DOHH2 (cell line): ENCODE data around the gene IL34.

Source experiments
- EZH2phosphoT487 ChIP-seq: fragments of 200-600 bp; sonication (generic); IDR thresholded peaks from 2 replicates; pipeline ENCODE4 v1.6.1; 2017; ENCODE audit warnings: borderline replicate concordance, mild to moderate bottlenecking, antibody characterized with exemption, low read length, moderate library complexity, mixed read lengths
- TF ChIP-seq, protein P1 (sequence below): fragments of 200-600 bp; sonication (generic); IDR thresholded peaks from one replicate; pipeline ENCODE4 v1.5.1; 2014; ENCODE audit warnings: antibody characterized with exemption, mild to moderate bottlenecking, low read depth, low read length; ENCODE audit not compliant: poor library complexity, severe bottlenecking

DNA sequence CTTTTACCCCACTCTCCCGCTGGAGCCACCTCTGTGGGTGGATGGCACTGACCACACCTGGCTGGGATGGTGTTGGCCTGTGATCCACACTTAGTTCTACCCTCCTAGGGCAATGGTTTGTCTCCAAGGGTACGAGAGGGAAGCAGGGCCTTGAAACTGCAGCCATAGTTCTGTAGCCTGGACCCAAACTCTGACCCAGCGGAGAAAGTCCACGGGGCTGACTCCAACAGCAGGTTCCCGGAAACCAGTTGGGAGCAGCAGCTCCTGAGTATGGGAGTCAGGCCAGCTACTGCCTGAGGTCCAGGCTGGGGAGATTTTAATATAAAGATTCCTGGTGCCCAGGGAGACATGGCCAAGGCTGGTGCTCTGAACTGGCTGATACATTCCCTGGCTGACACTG is 63.1 kb downstream of the IL34 start:
- TF ChIP-seq, protein P1, sequence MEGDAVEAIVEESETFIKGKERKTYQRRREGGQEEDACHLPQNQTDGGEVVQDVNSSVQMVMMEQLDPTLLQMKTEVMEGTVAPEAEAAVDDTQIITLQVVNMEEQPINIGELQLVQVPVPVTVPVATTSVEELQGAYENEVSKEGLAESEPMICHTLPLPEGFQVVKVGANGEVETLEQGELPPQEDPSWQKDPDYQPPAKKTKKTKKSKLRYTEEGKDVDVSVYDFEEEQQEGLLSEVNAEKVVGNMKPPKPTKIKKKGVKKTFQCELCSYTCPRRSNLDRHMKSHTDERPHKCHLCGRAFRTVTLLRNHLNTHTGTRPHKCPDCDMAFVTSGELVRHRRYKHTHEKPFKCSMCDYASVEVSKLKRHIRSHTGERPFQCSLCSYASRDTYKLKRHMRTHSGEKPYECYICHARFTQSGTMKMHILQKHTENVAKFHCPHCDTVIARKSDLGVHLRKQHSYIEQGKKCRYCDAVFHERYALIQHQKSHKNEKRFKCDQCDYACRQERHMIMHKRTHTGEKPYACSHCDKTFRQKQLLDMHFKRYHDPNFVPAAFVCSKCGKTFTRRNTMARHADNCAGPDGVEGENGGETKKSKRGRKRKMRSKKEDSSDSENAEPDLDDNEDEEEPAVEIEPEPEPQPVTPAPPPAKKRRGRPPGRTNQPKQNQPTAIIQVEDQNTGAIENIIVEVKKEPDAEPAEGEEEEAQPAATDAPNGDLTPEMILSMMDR, result no peak
- TF ChIP-seq EZH2phosphoT487, result no peak
